ENCODE measurements around the gene ZCCHC8. TPM values are rescaled to one million over a fixed set of nuclear protein-coding genes. Genes with fewer than 3 reads are reported as not detected.
"Not testable (repeated sequence)": the region's sequence is repeated elsewhere in the genome, so short reads cannot be mapped to it uniquely, and the experiment has no call there.

Gene ZCCHC8
- total RNA-seq, 1 experiment from 2014 or later = 41.8 TPM

DNA sequence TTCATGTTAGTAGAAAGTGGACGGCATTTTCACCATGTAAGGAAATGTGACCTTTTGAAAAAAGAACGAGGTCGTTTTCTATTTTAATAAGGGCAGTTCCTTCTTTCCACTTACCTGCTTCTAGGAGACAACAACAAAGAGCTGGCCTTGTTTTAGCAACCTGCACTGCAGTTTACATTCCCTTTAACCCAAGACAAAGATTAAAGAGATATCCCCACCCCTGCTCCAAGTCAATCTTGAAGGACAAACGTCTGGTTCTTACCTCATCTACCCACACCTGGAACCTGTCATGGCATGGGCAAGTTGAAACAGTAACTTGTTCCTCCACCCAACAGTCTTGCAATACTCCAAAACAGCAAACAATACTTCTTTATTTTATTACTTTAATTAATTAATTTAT, 32.7 kb downstream of the ZCCHC8 start:
- intact Hi-C loops (cut with micrococcal nuclease) = no loop called here
- TF ChIP-seq, protein P1, sequence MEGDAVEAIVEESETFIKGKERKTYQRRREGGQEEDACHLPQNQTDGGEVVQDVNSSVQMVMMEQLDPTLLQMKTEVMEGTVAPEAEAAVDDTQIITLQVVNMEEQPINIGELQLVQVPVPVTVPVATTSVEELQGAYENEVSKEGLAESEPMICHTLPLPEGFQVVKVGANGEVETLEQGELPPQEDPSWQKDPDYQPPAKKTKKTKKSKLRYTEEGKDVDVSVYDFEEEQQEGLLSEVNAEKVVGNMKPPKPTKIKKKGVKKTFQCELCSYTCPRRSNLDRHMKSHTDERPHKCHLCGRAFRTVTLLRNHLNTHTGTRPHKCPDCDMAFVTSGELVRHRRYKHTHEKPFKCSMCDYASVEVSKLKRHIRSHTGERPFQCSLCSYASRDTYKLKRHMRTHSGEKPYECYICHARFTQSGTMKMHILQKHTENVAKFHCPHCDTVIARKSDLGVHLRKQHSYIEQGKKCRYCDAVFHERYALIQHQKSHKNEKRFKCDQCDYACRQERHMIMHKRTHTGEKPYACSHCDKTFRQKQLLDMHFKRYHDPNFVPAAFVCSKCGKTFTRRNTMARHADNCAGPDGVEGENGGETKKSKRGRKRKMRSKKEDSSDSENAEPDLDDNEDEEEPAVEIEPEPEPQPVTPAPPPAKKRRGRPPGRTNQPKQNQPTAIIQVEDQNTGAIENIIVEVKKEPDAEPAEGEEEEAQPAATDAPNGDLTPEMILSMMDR (IDR thresholded peaks at IDR 0.05; ENCODE audit: unreplicated experiment) = no peak
- Mint-ChIP-seq H3K27ac (ENCODE audit: low read depth, unreplicated experiment) (peak overlapping the region; percentile 85), H3K36me3 (ENCODE audit: insufficient read depth, unreplicated experiment) (peaks cover 19% of the 10 kb centered on the region), H3K4me3 (ENCODE audit: unreplicated experiment) (no peak overlapping the region), H3K27me3 (ENCODE audit: insufficient read depth, unreplicated experiment) (no peaks in the 10 kb centered on the region), H3K9me3 (ENCODE audit: unreplicated experiment) (no peaks in the 10 kb centered on the region), H3K4me1 (ENCODE audit: insufficient read depth, unreplicated experiment) (no peaks in the 10 kb centered on the region)
- no TSS peak for BruUV-seq (replicated peaks)
- ChIA-PET POLR2A (interaction anchor here (1.0 to 8.0 kb wide), 8 partner anchors 19 to 68 kb away, joined by 3 to 292 read pairs (median 4); partner anchors contain the start of gene CLIP1), CTCF (no interaction called here)
- peak; percentile 82 for DNase-seq (ENCODE audit: unreplicated experiment)

- H3K4me1 Mint-ChIP-seq (ENCODE audit: insufficient read depth, unreplicated experiment); H3K9me3 Mint-ChIP-seq (ENCODE audit: unreplicated experiment); H3K27me3 Mint-ChIP-seq (ENCODE audit: insufficient read depth, unreplicated experiment); CTCF ChIA-PET; H3K4me3 Mint-ChIP-seq (ENCODE audit: unreplicated experiment); BruUV-seq (replicated peaks): not testable (repeated sequence)
- intact Hi-C loops (cut with micrococcal nuclease) = loop anchor here (1.0 kb wide), 1 partner anchor 43 kb away; no protein-coding TSS in a partner anchor
- DNase-seq (ENCODE audit: unreplicated experiment) = peak; percentile 98
- Mint-ChIP-seq H3K36me3 (ENCODE audit: insufficient read depth, unreplicated experiment) (peaks cover 11% of the 10 kb centered on the region), H3K27ac (ENCODE audit: low read depth, unreplicated experiment) (peak overlapping the region; percentile 91)
- POLR2A ChIA-PET = interaction anchor here (0.7 to 4.2 kb wide), 16 partner anchors 9 to 110 kb away, joined by 3 to 53 read pairs (median 4); partner anchors contain the start of genes CLIP1 and ZCCHC8
These were observed 36.3 kb downstream of the ZCCHC8 start for GRCh38 chr12:122464317-122465042.

DNA sequence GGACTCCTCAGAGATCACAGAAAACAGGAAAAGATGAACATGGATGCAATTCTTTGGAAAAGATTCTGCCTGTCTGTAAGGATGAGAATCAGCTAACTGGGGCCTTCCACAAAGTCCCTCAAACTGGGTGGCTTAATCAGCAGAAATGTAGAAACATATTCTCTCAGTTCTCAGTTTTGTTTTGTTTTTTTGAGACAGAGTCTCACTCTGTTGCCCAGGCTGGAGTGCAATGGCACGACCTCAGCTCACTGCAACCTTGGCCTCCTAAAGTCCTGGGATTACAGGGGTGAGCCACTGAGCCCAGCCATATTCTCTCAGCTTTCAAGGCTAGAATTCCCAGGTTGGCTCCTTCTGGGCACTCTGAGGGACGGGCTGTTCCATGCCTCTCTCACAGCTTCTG, 40.1 kb downstream of the ZCCHC8 start:
- no peak overlapping the region for H3K27ac Mint-ChIP-seq (ENCODE audit: low read depth, unreplicated experiment)
- H3K4me3 Mint-ChIP-seq (ENCODE audit: unreplicated experiment) = no peak overlapping the region

DNA sequence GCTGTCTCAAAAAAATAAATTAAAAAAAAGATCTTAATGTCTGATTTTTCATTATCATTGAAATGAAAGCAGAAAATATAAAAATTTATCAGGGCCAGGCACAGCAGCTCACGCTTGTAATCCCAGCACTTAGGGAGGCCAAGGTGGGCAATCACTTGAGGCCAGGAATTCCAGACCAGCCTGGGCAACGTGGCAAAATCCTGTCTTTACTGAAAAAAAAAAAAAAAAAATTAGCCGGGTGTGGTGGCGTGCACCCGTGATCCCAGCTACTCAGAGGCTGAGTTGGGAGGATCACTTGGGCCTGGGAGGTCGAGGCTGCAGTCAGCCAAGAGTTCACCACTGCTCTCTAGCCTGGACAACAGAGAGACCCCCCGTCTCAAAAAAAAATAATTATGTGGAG, 40.7 kb downstream of the ZCCHC8 start:
- intact Hi-C loops (cut with micrococcal nuclease) = no loop called here
- TF ChIP-seq, protein P1 (IDR thresholded peaks at IDR 0.05; ENCODE audit: unreplicated experiment) = no peak

More for the DNA sequence above, 40.1 kb downstream of the ZCCHC8 start:
- BruUV-seq (replicated peaks) = no TSS peak
- POLR2A ChIA-PET = interaction anchor here (0.6 kb wide), 2 partner anchors 13 to 1977 kb away, joined by 3 to 6 read pairs; no protein-coding TSS in a partner anchor
- CTCF ChIA-PET = interaction anchor here (1.3 to 1.4 kb wide), 2 partner anchors 11 to 60 kb away, joined by 4 to 6 read pairs; no protein-coding TSS in a partner anchor
- H3K4me1 Mint-ChIP-seq (ENCODE audit: insufficient read depth, unreplicated experiment) = peaks cover 5% of the 10 kb centered on the region
- H3K9me3 Mint-ChIP-seq (ENCODE audit: unreplicated experiment) = no peaks in the 10 kb centered on the region
- intact Hi-C loops (cut with micrococcal nuclease) = no loop called here
- DNase-seq (ENCODE audit: unreplicated experiment) = no peak
- TF ChIP-seq, protein P1 (IDR thresholded peaks at IDR 0.05; ENCODE audit: unreplicated experiment) = no peak
- peaks cover 5% of the 10 kb centered on the region for H3K36me3 Mint-ChIP-seq (ENCODE audit: insufficient read depth, unreplicated experiment)
- no peaks in the 10 kb centered on the region for H3K27me3 Mint-ChIP-seq (ENCODE audit: insufficient read depth, unreplicated experiment)

More for the DNA sequence above, 40.7 kb downstream of the ZCCHC8 start:
- POLR2A ChIA-PET = interaction anchor here (1.1 kb wide), 1 partner anchor 60 kb away, joined by 3 read pairs; no protein-coding TSS in a partner anchor
- H3K36me3 Mint-ChIP-seq (ENCODE audit: insufficient read depth, unreplicated experiment) = peaks cover 5% of the 10 kb centered on the region
- no peaks in the 10 kb centered on the region for H3K27me3 Mint-ChIP-seq (ENCODE audit: insufficient read depth, unreplicated experiment)
- no peak overlapping the region for H3K27ac Mint-ChIP-seq (ENCODE audit: low read depth, unreplicated experiment)
- CTCF ChIA-PET = interaction anchor here (0.7 to 1.3 kb wide), 2 partner anchors 12 to 124 kb away, joined by 3 to 4 read pairs; no protein-coding TSS in a partner anchor
- H3K4me3 Mint-ChIP-seq (ENCODE audit: unreplicated experiment) = no peak overlapping the region
- no TSS peak for BruUV-seq (replicated peaks)
- peaks cover 5% of the 10 kb centered on the region for H3K4me1 Mint-ChIP-seq (ENCODE audit: insufficient read depth, unreplicated experiment)
- H3K9me3 Mint-ChIP-seq (ENCODE audit: unreplicated experiment) = no peaks in the 10 kb centered on the region
- no peak for DNase-seq (ENCODE audit: unreplicated experiment)

All from MCF 10A (cell line).